Left renal pelvis (tissue), 4 donors: Measurements from ENCODE around the gene ALKBH5. TPM values are rescaled to one million over a fixed set of nuclear protein-coding genes. Genes with fewer than 3 reads are reported as not detected.

Experiments
- DNase-seq, 4 donors: peaks; one replicate each; pipeline ENCODE4 v3.0.0-alpha.2; 2013; ENCODE audit warnings: low read depth in 4 of 4, low spot score in 3 of 4
- polyA plus RNA-seq, 4 donors: library from polyadenylated mRNA; unstranded; fragments of 120-200 nt; gene quantifications; one replicate each; pipeline ENCODE4 v1.2.1, GENCODE V29; 2013; ENCODE audit not compliant: insufficient read length in 4 of 4

The ALKBH5 gene
- polyA plus RNA-seq, 4 donors = 58.8 to 70.6 (median 67.5) TPM

GRCh38 chr17:18256776-18257175 lies 73.1 kb downstream of the ALKBH5 start:
- DNase-seq = no peak

- DNase-seq = no peak
Measured at GRCh38 chr17:18257268-18257981, 73.8 kb downstream of the ALKBH5 start.

- DNase-seq = no peak
Measured at GRCh38 chr17:18257982-18258355, 74.3 kb downstream of the ALKBH5 start.

GRCh38 chr17:18258356-18259038 lies 74.9 kb downstream of the ALKBH5 start, which contains the start of gene FLII:
Gene FLII, minus strand, starts transcription at chr17:18258738. Its CDS starts 48 bp downstream, at chr17:18258690.
- no peak for DNase-seq

Other genes with a start within 250 kb of the ALKBH5 start
- gene TOM1L2, start 211.4 kb upstream of the ALKBH5 start, polyA plus RNA-seq = 10 to 100 TPM; 33.3 to 46.1 (median 36.1) TPM
- gene DRC3, start 211.0 kb upstream of the ALKBH5 start, polyA plus RNA-seq = 10 to 100 TPM in 3 of 4 donors, 1 to 10 TPM in 1; 4.7 to 24.6 (median 13.5) TPM
- gene ATPAF2, start 144.7 kb upstream of the ALKBH5 start, polyA plus RNA-seq = 10 to 100 TPM; 17.4 to 35.4 (median 21.9) TPM
- 10 to 100 TPM; 13.3 to 16.2 (median 14.5) TPM for gene GID4, start 144.4 kb upstream of the ALKBH5 start, polyA plus RNA-seq
- 10 to 100 TPM; 29.6 to 44.7 (median 36.2) TPM for gene DRG2, start 95.9 kb upstream of the ALKBH5 start, polyA plus RNA-seq
- 1 to 10 TPM; 2.9 to 6.2 (median 4.7) TPM for gene MYO15A, start 75.1 kb upstream of the ALKBH5 start, polyA plus RNA-seq
- gene LLGL1, start 41.8 kb downstream of the ALKBH5 start, polyA plus RNA-seq = 10 to 100 TPM; 26.8 to 43.2 (median 32.3) TPM
- 100 to 1,000 TPM; 125 to 154 (median 138) TPM for gene FLII, start 74.9 kb downstream of the ALKBH5 start, polyA plus RNA-seq
- 10 to 100 TPM; 13.7 to 17.9 (median 14.1) TPM for gene MIEF2, start 76.8 kb downstream of the ALKBH5 start, polyA plus RNA-seq
- 10 to 100 TPM; 35.4 to 52.4 (median 42.5) TPM for gene TOP3A, start 131.2 kb downstream of the ALKBH5 start, polyA plus RNA-seq
- 10 to 100 TPM; 11.2 to 17.2 (median 14.9) TPM for gene SMCR8, start 131.5 kb downstream of the ALKBH5 start, polyA plus RNA-seq
- gene SHMT1, start 179.7 kb downstream of the ALKBH5 start, polyA plus RNA-seq = 10 to 100 TPM; 15.3 to 62.8 (median 50.2) TPM
- gene EVPLL, start 193.9 kb downstream of the ALKBH5 start, polyA plus RNA-seq = 1 to 10 TPM in 1 of 4 donors, under 1 TPM in 2, not detected in 1; 0.11 to 1.1 (median 0.76) TPM